Airway epithelial cell (primary cell): ENCODE data around the gene ANOS1. TPM values are rescaled to one million over a fixed set of nuclear protein-coding genes. Genes with fewer than 3 reads are reported as not detected.

Source experiments
- total RNA-seq: library from RNA; depleted of rRNA; stranded (reverse); fragments of >200 nt; gene quantifications from 2 replicates; pipeline ENCODE4 v1.2.3, GENCODE V29; 2015

The ANOS1 gene, protein sequence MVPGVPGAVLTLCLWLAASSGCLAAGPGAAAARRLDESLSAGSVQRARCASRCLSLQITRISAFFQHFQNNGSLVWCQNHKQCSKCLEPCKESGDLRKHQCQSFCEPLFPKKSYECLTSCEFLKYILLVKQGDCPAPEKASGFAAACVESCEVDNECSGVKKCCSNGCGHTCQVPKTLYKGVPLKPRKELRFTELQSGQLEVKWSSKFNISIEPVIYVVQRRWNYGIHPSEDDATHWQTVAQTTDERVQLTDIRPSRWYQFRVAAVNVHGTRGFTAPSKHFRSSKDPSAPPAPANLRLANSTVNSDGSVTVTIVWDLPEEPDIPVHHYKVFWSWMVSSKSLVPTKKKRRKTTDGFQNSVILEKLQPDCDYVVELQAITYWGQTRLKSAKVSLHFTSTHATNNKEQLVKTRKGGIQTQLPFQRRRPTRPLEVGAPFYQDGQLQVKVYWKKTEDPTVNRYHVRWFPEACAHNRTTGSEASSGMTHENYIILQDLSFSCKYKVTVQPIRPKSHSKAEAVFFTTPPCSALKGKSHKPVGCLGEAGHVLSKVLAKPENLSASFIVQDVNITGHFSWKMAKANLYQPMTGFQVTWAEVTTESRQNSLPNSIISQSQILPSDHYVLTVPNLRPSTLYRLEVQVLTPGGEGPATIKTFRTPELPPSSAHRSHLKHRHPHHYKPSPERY
- total RNA-seq, result 0.56 and 1.1 TPM in 2 replicates

GRCh38 chrX:8731559-8732395 lies at the start of gene ANOS1:
TSS of gene ANOS1 (minus strand) at chrX:8732137. CDS start at chrX:8732036, 101 bp downstream.

Other genes starting within 250 kb of the ANOS1 start
- gene FAM9A, start 69.2 kb upstream of the ANOS1 start, total RNA-seq, result not detected in 2 replicates